H1 (cell line): ENCODE results near the gene SERPINB6. TPM values are rescaled to one million over a fixed set of nuclear protein-coding genes. Genes with fewer than 3 reads are reported as not detected.

Experiments used
- CTCF ChIA-PET: fragments of 300-600 bp; sonication (Branson Sonifier 250); formaldehyde crosslinking; loops from one replicate; lab custom pipeline; 2021; ENCODE audit not compliant: partially characterized antibody; lab: Charles Lee
- POLR2A ChIA-PET: fragments of 300-600 bp; sonication (Branson Sonifier 250); formaldehyde crosslinking; loops from one replicate; lab custom pipeline; 2021; ENCODE audit warnings: inconsistent platforms; ENCODE audit not compliant: partially characterized antibody; lab: Charles Lee
- DNase-seq, 2 experiments: peaks; one replicate each; pipeline versions ENCODE4 v3.0.0 to v3.0.0-alpha.2; 2010 to 2022; ENCODE audit warnings: low spot score in 2 of 2, low read depth in 1 of 2, mixed read lengths in 1 of 2
- FAIRE-seq: peaks from 2 replicates; lab custom pipeline; 2011; peaks lifted over from hg19 to GRCh38; lab: Jason Lieb, UNC
- H2AFZ ChIP-seq: 2 replicates; pipeline ENCODE4 v1.8.1; 2012; ENCODE audit warnings: low read length, inconsistent platforms
- H2AK5ac ChIP-seq: 2 replicates; pipeline ENCODE4 v1.6.1; 2013; ENCODE audit warnings: low read depth, low read length
- H2BK120ac ChIP-seq: replicated peaks from 2 replicates; pipeline ENCODE3; 2013; ENCODE audit warnings: low read depth, low read length, inconsistent platforms
- H2BK12ac ChIP-seq: 2 replicates; pipeline ENCODE4 v1.6.1; 2013; ENCODE audit warnings: low read depth, low read length
- H2BK15ac ChIP-seq: 2 replicates; pipeline ENCODE4 v1.6.1; 2013; ENCODE audit warnings: low read length
- H2BK20ac ChIP-seq: 2 replicates; pipeline ENCODE4 v1.6.1; 2013; ENCODE audit warnings: low read length
- H2BK5ac ChIP-seq: 2 replicates; pipeline ENCODE4 v1.6.1; 2013; ENCODE audit warnings: low read depth, low read length
- H3K14ac ChIP-seq: 2 replicates; pipeline ENCODE4 v1.6.1; 2013; ENCODE audit warnings: inconsistent platforms; ENCODE audit not compliant: insufficient read length
- H3K18ac ChIP-seq: 2 replicates; pipeline ENCODE4 v1.6.1; 2013; ENCODE audit warnings: low read length; ENCODE audit errors: extremely low read depth
- H3K23ac ChIP-seq: 2 replicates; pipeline ENCODE4 v1.6.1; 2013; ENCODE audit warnings: inconsistent platforms; ENCODE audit not compliant: insufficient read length
- H3K23me2 ChIP-seq: 2 replicates; pipeline ENCODE4 v1.6.1; 2013; ENCODE audit warnings: low read depth, low read length
- H3K27ac ChIP-seq: 2 replicates; pipeline ENCODE4 v1.6.1; 2011; ENCODE audit warnings: low read depth, low read length, inconsistent platforms
- H3K27me3 ChIP-seq, 4 experiments: replicated peaks in 1 of 4; 1 replicate in 1 of 4; 2 replicates in 3 of 4; pipeline versions ENCODE4 v1.6.1 to v1.8.1; 2011 to 2013; ENCODE audit warnings: low read length in 3 of 4, mild to moderate bottlenecking in 3 of 4, inconsistent platforms in 2 of 4, mixed read lengths in 2 of 4, moderate library complexity in 1 of 4; ENCODE audit not compliant: control insufficient read depth in 3 of 4, insufficient read depth in 3 of 4; ENCODE audit errors: extremely low read depth in 1 of 4
- H3K36me3 ChIP-seq, 4 experiments: 2 replicates each; pipeline versions ENCODE4 v1.6.1 to v1.8.1; 2011 to 2013; ENCODE audit warnings: mild to moderate bottlenecking in 4 of 4, low read length in 3 of 4, moderate library complexity in 2 of 4, control low read depth in 1 of 4, inconsistent platforms in 1 of 4; ENCODE audit not compliant: insufficient read depth in 4 of 4, control insufficient read depth in 2 of 4
- H3K4ac ChIP-seq: replicated peaks from 2 replicates; pipeline ENCODE3; 2013; ENCODE audit warnings: low read length, low read depth, mixed read lengths, inconsistent platforms; ENCODE audit not compliant: insufficient read length
- H3K4me1 ChIP-seq, 4 experiments: replicated peaks in 1 of 4; 1 replicate in 1 of 4; 2 replicates in 3 of 4; pipeline versions ENCODE4 v1.6.1 to v1.8.1; 2011 to 2013; ENCODE audit warnings: low read length in 3 of 4, inconsistent platforms in 2 of 4, mixed read lengths in 1 of 4; ENCODE audit not compliant: insufficient read depth in 4 of 4, control insufficient read depth in 3 of 4
- H3K4me2 ChIP-seq, 2 experiments: 2 replicates each; pipeline versions ENCODE4 v1.6.1 to v1.8.1; 2011 to 2013; ENCODE audit warnings: low read depth in 2 of 2, low read length in 2 of 2, control low read depth in 1 of 2, inconsistent platforms in 1 of 2, mild to moderate bottlenecking in 1 of 2; ENCODE audit not compliant: insufficient read depth in 1 of 2
- H3K4me3 ChIP-seq, 4 experiments: fragments of 200-600, 300-600 bp in 1 of 4; sonication (generic), shearing (Covaris generic), sonication (Bioruptor Twin) in 1 of 4; 2 replicates each; pipeline versions ENCODE4 v1.5.1 to v1.8.1; 2011 to 2016; ENCODE audit warnings: low read length in 4 of 4, low read depth in 3 of 4, control low read depth in 2 of 4, inconsistent platforms in 2 of 4, mild to moderate bottlenecking in 2 of 4, mixed read lengths in 1 of 4, moderate library complexity in 1 of 4; ENCODE audit not compliant: insufficient read depth in 2 of 4; ENCODE audit errors: extremely low read depth in 1 of 4
- H3K56ac ChIP-seq: replicated peaks from 2 replicates; pipeline ENCODE3; 2013; ENCODE audit warnings: low read depth, mild to moderate bottlenecking, mixed read lengths, low read length, inconsistent platforms; ENCODE audit not compliant: insufficient read length
- H3K79me1 ChIP-seq: 2 replicates; pipeline ENCODE4 v1.6.1; 2013; ENCODE audit warnings: low read depth, low read length, control low read depth
- H3K79me2 ChIP-seq, 2 experiments: 2 replicates each; pipeline versions ENCODE4 v1.6.1 to v1.8.1; 2012 to 2013; ENCODE audit warnings: low read length in 2 of 2, mild to moderate bottlenecking in 2 of 2, inconsistent platforms in 1 of 2; ENCODE audit not compliant: insufficient read depth in 2 of 2, control insufficient read depth in 1 of 2
- H3K9ac ChIP-seq, 4 experiments: replicated peaks in 1 of 4; 1 replicate in 1 of 4; 2 replicates in 3 of 4; pipeline versions ENCODE4 v1.6.1 to v1.8.1; 2011 to 2013; ENCODE audit warnings: low read depth in 3 of 4, low read length in 3 of 4, control low read depth in 2 of 4, mild to moderate bottlenecking in 2 of 4, moderate library complexity in 2 of 4, inconsistent platforms in 1 of 4; ENCODE audit errors: extremely low read depth in 1 of 4
- H3K9me3 ChIP-seq, 2 experiments: 2 replicates each; pipeline versions ENCODE4 v1.6.1 to v1.8.1; 2012 to 2013; ENCODE audit warnings: mild to moderate bottlenecking in 2 of 2, moderate library complexity in 2 of 2, control low read depth in 1 of 2, inconsistent platforms in 1 of 2, low read depth in 1 of 2, low read length in 1 of 2, mixed read lengths in 1 of 2; ENCODE audit not compliant: insufficient read depth in 2 of 2
- H4K20me1 ChIP-seq, 2 experiments: replicated peaks in 1 of 2; 2 replicates each; pipeline versions ENCODE3 to v1.8.1; 2011 to 2013; ENCODE audit warnings: inconsistent platforms in 2 of 2, low read length in 2 of 2, mild to moderate bottlenecking in 1 of 2; ENCODE audit not compliant: insufficient read depth in 2 of 2, control insufficient read depth in 1 of 2
- H4K5ac ChIP-seq: 2 replicates; pipeline ENCODE4 v1.6.1; 2013; ENCODE audit warnings: low read length, low read depth, mixed read lengths, inconsistent platforms; ENCODE audit not compliant: insufficient read length
- H4K8ac ChIP-seq: 2 replicates; pipeline ENCODE4 v1.8.0; 2013; ENCODE audit warnings: mild to moderate bottlenecking, moderate library complexity, low read length, inconsistent platforms; ENCODE audit not compliant: insufficient read depth; ENCODE audit errors: extremely low read depth
- H4K91ac ChIP-seq: replicated peaks from 2 replicates; pipeline ENCODE3; 2013; ENCODE audit warnings: low read length, mixed read lengths, inconsistent platforms; ENCODE audit not compliant: insufficient read length
- SIRT6 ChIP-seq: IDR thresholded peaks from one replicate; pipeline ENCODE4 v1.7.1; 2012; ENCODE audit warnings: low read length, inconsistent platforms
- WGBS, 2 experiments: shearing (Covaris generic) in 1 of 2; methylation state at CpG; one replicate each; pipeline versions ENCODE4 v1.1.6 to v1.1.7; 2013 to 2015; ENCODE audit warnings: low lambda C conversion rate in 2 of 2, mixed read lengths in 2 of 2, inconsistent platforms in 1 of 2, low coverage in 1 of 2, missing lambda C conversion rate in 1 of 2; ENCODE audit not compliant: insufficient replicate concordance in 2 of 2, insufficient coverage in 1 of 2, insufficient read length in 1 of 2; ENCODE audit errors: extremely low coverage in 1 of 2, missing lambda C conversion rate in 1 of 2; 5-methylcytosine and 5-hydroxymethylcytosine counted together
- polyA plus RNA-seq, 7 experiments: library from polyadenylated mRNA; depleted of rRNA in 3 of 7; stranded (reverse) in 5 of 7; unstranded in 2 of 7; fragments of >200 nt in 5 of 7; fragments of 200-250 nt in 2 of 7; gene quantifications; 1 replicate in 5 of 7; 2 replicates in 1 of 7; 4 replicates in 1 of 7; pipeline versions ENCODE4 v1.2.1 to v1.2.3, GENCODE V29; 2011 to 2013; ENCODE audit warnings: missing spikeins in 2 of 7, mixed read lengths in 2 of 7
- total RNA-seq: library from RNA; stranded (reverse); fragmentation: NEBNext Ultra II Directional; extraction: Animal tissue kit (Norgen Biotek cat#: 25700); gene quantifications from 2 replicates; pipeline ENCODE4 v1.2.1, GENCODE V29; 2021

The SERPINB6 gene
- total and polyA plus RNA-seq, 2 of the 8 experiments (the other 6 are each of a cell fraction or from before 2014, with no cell fraction given) = 27.2 to 29.4 TPM

DNA sequence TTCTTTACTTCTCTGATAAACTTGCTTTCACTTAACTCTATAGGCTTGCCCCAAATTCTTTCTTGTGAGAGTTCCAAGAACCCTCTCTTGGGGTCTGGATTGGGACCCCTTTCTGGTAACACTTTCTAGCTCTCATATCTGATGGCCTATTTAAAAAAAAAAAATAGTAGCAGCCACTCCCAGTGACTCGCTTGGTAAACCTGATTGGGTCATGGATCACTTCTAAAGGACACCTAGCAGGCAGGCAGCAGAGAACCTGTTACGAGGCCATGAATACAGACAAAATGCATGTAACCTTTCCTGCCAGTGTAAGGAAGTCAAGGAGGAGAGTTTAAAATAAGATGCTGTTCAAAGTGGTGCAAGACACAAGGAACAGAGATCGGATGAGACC is 9.1 kb upstream of the SERPINB6 start:
- Histone ChIP-seq H3K23ac (no peak overlapping the region), H2BK120ac (no peak overlapping the region), H4K5ac (no peak overlapping the region), H3K36me3 (no peaks in the 10 kb centered on the region), H3K4me2 (no peak overlapping the region), H3K9me3 (no peaks in the 10 kb centered on the region), H4K91ac (no peak overlapping the region), H2BK15ac (no peak overlapping the region), H3K27ac (no peak overlapping the region), H3K18ac (no peak overlapping the region), H2BK5ac (no peak overlapping the region), H3K79me2 (no peaks in the 10 kb centered on the region), H4K8ac (no peak overlapping the region), H4K20me1 (no peaks in the 10 kb centered on the region), H2AFZ (no peak overlapping the region), H3K23me2 (no peaks in the 10 kb centered on the region), H3K4me3 (no peak overlapping the region), H3K9ac (no peak overlapping the region), H3K56ac (no peak overlapping the region), H3K27me3 (no peaks in the 10 kb centered on the region)
- ChIA-PET CTCF (interaction anchor here (0.9 to 9.3 kb wide), 8 partner anchors 9 to 189 kb away, joined by 3 to 54 read pairs (median 4); partner anchors contain the start of gene SERPINB6), POLR2A (interaction anchor here (1.0 kb wide), 2 partner anchors 8 to 28 kb away, joined by 3 read pairs; no protein-coding TSS in a partner anchor)
- 93% methylated on average over 3 of the region's 3 CpGs; no CpG with 5 or more reads in 1 of the 2 experiments for WGBS, 2 experiments
- no peak for FAIRE-seq
- TF ChIP-seq SIRT6 = no peak
- TF ChIP-seq, all 59 proteins: peak for 0
- DNase-seq = no peak
- H3K4ac ChIP-seq = no peak overlapping the region
- no peak overlapping the region for H2BK20ac ChIP-seq
- H3K79me1 ChIP-seq = no peaks in the 10 kb centered on the region
- no peak overlapping the region for H2BK12ac ChIP-seq
- no peak overlapping the region for H3K14ac ChIP-seq
- H2AK5ac ChIP-seq = no peak overlapping the region
- peaks cover 2 to 6% (median 6%) of the 10 kb centered on the region in 4 experiments; a peak in 5 of 7 replicates for H3K4me1 ChIP-seq
